Mesodermal cell (in vitro differentiated cells): ENCODE data around the gene FAM171A1.

Source experiments
- H3K27ac ChIP-seq: 2 replicates; pipeline ENCODE4 v1.7.0; 2013; ENCODE audit warnings: mild to moderate bottlenecking, low read depth, low read length, moderate library complexity; ENCODE audit not compliant: severe bottlenecking
- H3K36me3 ChIP-seq: 2 replicates; pipeline ENCODE4 v1.7.1; 2013; ENCODE audit warnings: mild to moderate bottlenecking, low read length, moderate library complexity; ENCODE audit not compliant: control insufficient read depth, insufficient read depth
- H3K4me1 ChIP-seq: one replicate; pipeline ENCODE4 v1.7.1; 2013; ENCODE audit warnings: mild to moderate bottlenecking, low read length; ENCODE audit not compliant: insufficient read depth, control insufficient read depth, poor library complexity, severe bottlenecking
- H3K4me3 ChIP-seq: 2 replicates; pipeline ENCODE4 v1.7.0; 2013; ENCODE audit warnings: low read length, control low read depth, mild to moderate bottlenecking; ENCODE audit not compliant: insufficient read depth, poor library complexity, severe bottlenecking; ENCODE audit errors: extremely low read depth
- H3K9me3 ChIP-seq: 2 replicates; pipeline ENCODE4 v1.7.1; 2013; ENCODE audit warnings: mild to moderate bottlenecking, low read length, moderate library complexity; ENCODE audit not compliant: control insufficient read depth
- WGBS, 2 experiments: methylation state at CpG; one replicate each; pipeline ENCODE4 v1.1.5; 2013; ENCODE audit warnings: missing lambda C conversion rate in 2 of 2; ENCODE audit not compliant: insufficient coverage in 2 of 2; 5-methylcytosine and 5-hydroxymethylcytosine counted together

The FAM171A1 gene

DNA sequence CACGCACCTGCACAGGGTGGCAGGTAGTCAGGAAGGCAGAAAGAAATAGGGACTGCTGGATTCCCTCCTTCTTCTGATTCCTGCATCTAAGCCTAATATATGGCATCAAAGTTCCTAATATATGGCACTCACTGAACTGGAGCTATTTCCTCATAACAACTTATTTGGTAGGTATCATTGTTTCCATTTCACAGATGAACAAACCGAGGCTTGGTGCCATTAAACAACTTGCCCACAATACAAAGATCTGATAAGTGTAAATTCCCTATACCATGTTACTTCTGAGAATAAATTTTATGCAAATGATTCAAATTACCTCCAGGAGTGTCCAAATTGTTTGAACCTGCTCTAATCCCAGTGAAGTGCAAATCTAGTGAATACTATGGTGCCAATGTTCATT is 2.1 kb upstream of the FAM171A1 start:
- Histone ChIP-seq H3K27ac (no peak overlapping the region), H3K4me3 (no peak overlapping the region), H3K9me3 (no peaks in the 10 kb centered on the region), H3K36me3 (no peaks in the 10 kb centered on the region), H3K4me1 (peaks cover 14% of the 10 kb centered on the region)
- 100% methylated on average over 1 of the region's 2 CpGs for WGBS, 2 experiments

DNA sequence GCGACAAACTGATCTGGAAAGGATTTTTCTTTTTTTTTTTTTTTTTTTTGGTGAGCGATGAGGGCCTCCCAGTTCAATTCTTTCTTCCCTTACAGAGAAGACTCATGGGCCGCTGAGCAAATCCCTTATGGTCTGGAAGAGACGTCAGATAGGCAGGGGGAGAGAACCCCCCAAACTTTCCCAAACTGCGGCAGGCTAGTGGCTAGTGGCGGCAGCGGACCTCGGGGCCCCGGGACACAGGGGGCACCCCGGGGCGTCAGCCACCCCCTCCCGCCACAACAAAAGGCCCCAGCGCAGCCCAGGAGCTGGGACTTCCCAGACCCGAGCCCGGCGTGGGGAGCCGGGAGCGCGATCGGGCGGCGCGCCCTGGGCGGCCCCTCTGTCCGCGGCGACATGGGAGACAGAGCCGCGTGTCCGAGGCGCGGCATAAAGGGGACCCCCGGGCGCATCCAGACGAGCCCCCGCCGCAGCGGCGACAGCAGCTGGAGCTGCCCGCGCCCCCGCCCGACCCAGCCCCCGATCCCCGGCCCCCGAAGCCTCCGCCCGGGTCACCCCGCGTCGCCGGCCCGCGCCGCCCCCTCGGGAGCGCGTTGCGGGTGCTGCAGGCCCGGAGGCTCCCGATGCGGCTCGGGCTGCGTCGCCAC is 755 bp downstream of the FAM171A1 start:
- H3K27ac ChIP-seq = peak overlapping the region; percentile 83
- peaks cover 17% of the 10 kb centered on the region for H3K36me3 ChIP-seq
- WGBS, 2 experiments = 0% methylated on average over 22 to 29 of the region's 65 CpGs
- H3K4me3 ChIP-seq = peak overlapping the region; percentile 75
- peaks cover 15% of the 10 kb centered on the region for H3K4me1 ChIP-seq
- H3K9me3 ChIP-seq = no peaks in the 10 kb centered on the region

DNA sequence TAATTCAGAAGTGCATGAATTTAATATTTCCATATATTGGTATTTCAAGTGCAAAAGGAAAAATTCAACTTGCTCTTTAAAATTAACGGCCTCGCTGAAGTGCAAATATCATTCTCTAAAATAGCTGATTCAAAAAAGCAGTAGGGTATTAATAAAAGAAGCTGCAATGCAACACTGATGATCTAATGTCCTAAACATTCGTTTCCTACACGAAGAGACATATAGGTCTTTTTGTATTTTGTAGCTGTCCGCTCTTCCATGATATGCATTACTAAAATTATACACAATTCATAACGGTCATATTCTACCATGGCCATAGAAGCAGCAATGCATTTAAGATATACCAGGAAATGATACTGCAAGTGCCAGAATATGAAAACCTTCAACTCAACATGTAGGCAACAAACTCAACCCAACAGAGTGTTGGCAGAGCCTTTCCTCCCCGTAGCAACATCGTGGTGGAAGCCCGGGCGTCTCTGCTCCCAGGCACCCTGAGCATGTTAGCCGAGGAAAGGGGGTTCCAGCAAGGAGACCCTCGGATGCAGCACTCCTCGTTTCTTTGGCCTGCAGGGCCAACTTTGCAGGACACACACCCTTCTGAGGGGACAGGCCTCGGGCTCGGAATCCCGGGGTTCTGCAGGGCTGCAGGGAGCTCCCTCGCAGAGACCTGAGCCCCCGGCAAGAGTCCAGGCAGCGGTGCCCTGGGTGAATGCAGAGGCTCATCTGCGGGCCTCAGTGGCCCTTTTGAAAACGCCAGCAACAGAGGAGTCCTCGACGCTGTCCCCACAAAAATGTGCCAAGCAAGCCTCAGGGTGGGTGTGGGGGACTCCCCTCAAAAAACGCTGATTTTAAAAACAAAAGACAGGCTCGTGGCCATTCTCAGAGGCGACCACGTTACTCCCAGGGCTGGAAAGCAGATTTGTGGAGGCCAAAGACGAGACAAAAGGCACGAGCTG is 1.6 kb downstream of the FAM171A1 start:
- peak overlapping the region; percentile 75 for H3K4me3 ChIP-seq
- H3K4me1 ChIP-seq = peaks cover 12% of the 10 kb centered on the region
- 7 to 16% methylated on average over 22 to 25 of the region's 29 CpGs for WGBS, 2 experiments
- H3K27ac ChIP-seq = peak overlapping the region; percentile 83
- peaks cover 25% of the 10 kb centered on the region for H3K36me3 ChIP-seq
- H3K9me3 ChIP-seq = no peaks in the 10 kb centered on the region

DNA sequence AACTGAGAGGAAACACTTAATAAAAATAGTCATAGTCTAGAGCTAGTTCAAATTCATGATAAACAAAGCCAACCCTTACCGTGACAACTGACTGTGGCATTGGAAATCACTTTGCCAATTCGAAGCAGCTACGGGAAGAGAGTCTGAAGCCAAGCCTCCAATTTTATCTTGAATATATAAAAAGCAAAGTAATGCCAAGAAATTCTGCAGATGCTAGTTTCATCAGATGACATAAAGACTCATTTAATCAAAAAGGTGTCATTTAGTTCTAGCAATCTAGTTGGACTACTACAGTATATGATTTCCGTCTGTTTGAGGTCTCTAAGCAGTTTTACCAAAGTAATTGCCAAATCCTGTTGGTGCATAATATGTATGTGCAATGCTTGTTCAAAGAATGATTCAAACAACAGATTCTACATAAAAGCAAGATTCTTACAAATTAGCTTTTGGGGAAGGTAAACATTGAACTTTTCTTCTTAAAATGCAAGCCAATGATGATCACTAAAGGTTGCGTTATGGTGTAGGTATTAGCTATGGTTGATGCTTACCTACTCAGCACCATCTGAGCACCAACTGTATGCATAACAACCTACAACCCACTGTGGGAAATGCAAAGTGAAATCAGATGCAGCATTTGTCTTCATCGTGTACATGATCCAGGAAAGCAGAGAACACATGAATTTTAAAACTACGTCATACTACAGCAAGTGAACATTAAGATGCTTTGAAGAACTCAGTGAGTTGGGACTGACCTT is 2.8 kb downstream of the FAM171A1 start:
- H3K4me1 ChIP-seq = peaks cover 12% of the 10 kb centered on the region
- H3K27ac ChIP-seq = no peak overlapping the region
- WGBS, 2 experiments = 95% methylated on average over 5 of the region's 7 CpGs; no CpG with 5 or more reads in 1 of the 2 experiments
- no peak overlapping the region for H3K4me3 ChIP-seq
- peaks cover 34% of the 10 kb centered on the region for H3K36me3 ChIP-seq
- peaks cover 5% of the 10 kb centered on the region for H3K9me3 ChIP-seq

DNA sequence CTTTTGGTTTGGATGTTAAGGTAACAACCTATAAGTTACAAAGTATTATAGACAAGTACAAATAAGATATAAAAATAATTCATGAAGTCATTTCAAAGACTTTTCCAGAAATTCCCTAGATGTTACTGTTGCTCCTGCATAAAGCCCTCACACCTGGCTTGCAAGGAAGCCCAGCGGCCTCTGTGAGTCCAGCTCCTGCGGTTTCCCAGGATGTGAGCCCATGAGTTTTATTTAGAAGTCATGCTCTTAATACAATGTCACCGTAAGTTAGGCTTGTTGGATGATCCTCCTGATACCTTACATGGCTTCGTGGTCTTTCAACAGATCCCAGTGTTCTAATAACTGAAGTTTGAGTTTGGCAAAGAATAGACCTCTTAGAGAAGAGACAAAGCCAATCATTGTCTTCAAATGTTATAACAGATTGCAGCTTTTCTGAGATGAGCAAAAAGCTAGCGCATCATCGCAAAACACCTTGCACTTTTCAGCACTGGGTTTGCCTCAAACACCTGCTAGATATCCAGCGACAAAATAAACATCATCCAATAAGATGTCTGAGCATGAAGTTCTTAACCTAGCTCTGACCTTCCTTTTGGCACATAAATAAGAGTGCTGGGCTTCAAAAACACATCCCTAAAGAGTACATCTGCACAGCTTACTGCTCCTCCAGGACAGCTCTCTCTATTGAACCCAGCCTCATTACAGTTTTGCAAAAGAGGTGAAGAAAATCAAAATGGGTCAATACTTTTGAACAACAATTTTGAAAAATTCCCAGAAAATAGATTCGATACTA is 3.6 kb downstream of the FAM171A1 start:
- 93 to 99% methylated on average over 7 to 8 of the region's 8 CpGs for WGBS, 2 experiments
- Histone ChIP-seq H3K4me3 (no peak overlapping the region), H3K36me3 (peaks cover 34% of the 10 kb centered on the region)

DNA sequence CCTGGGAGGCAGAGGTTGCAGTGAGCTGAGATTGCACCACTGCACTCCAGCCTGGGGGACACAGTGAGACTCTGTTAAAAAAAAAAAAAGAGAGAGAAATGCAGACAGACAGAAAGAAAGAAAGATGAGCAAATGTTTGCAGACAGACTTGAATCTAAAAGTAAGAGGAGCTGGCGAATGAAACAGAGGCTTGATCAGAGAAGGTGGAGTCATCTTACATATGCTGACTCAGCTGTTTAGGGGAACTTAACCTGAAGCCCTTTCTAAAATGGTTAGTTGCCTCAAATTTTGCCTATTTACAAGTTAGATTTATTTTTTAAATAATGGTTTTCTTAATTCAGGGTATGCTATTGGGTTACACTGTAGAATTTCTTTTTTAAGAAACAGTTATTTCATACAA is 5.4 kb downstream of the FAM171A1 start:
- Histone ChIP-seq H3K4me3 (no peak overlapping the region), H3K4me1 (peaks cover 12% of the 10 kb centered on the region), H3K36me3 (peaks cover 37% of the 10 kb centered on the region), H3K27ac (no peak overlapping the region), H3K9me3 (peaks cover 5% of the 10 kb centered on the region)
- WGBS, 2 experiments = 82 to 90% methylated on average over 1 of the region's 1 CpG

More for the DNA sequence above, 3.6 kb downstream of the FAM171A1 start:
- Histone ChIP-seq H3K27ac (no peak overlapping the region), H3K4me1 (peaks cover 12% of the 10 kb centered on the region), H3K9me3 (peaks cover 5% of the 10 kb centered on the region)

DNA sequence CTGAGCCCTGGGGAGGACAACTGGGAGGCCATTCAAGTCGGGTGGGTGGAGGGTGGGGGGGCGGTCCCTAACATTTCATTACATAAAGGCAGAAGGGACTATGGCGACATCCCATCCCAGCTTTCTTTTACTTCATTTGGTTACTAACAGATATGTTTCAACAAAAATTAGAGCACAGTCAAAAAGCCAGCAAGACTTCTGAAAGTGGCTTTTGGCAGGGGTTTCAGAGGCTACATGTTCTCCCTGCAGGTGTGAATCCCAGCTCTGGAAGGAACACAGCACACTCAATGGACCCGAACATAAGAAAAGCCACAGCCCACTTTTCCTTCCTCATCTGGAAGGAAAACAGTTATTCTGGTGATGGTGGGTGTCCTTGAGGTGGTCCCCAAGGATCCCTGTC is 7.1 kb downstream of the FAM171A1 start:
- Histone ChIP-seq H3K4me3 (no peak overlapping the region), H3K9me3 (peaks cover 5% of the 10 kb centered on the region), H3K27ac (no peak overlapping the region), H3K4me1 (peaks cover 12% of the 10 kb centered on the region), H3K36me3 (peaks cover 41% of the 10 kb centered on the region)
- WGBS, 2 experiments = 100% methylated on average over 1 of the region's 4 CpGs; no CpG with 5 or more reads in 1 of the 2 experiments

DNA sequence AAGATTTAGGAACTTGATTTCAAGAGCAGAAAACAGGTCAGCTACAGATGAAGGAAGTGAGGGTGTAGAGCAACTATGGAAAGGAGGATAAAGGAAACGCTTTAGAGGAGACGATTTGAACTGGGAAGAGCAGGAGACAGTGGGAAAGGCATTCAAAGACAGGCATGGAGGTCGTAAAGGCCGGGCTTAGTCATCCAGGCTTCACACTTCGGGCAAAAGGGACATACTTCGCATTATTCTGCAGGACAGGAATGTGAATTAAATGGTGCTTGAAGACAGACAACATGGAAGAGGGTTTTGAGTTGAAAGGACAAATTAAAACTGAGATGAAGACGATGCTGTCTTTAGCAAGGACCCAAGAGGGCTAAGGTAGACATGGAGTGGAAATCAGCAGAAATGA is 8.1 kb downstream of the FAM171A1 start:
- 64 to 68% methylated on average over 7 of the region's 7 CpGs for WGBS, 2 experiments
- peaks cover 42% of the 10 kb centered on the region for H3K36me3 ChIP-seq
- H3K9me3 ChIP-seq = peaks cover 5% of the 10 kb centered on the region
- H3K27ac ChIP-seq = peak overlapping the region; percentile 65
- H3K4me3 ChIP-seq = no peak overlapping the region
- peaks cover 3% of the 10 kb centered on the region for H3K4me1 ChIP-seq

DNA sequence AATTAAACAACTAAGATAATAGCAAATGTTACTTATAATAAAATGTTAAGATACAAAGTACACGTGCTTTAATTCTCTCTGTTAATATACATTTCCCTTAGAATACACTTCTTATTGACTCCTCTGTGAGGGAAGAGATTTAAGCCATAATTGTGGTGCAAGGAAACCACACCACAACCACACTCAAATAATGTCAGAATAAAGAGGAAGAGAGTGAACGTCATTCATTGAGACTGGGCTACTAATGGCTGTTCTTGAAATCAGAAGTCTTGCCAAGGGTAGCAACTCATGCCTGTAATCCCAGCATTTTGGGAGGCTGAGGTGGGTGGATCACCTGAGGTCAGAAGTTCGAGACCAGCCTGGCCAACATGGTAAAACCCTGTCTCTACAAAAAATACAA is 10.0 kb downstream of the FAM171A1 start:
- Histone ChIP-seq H3K9me3 (peaks cover 5% of the 10 kb centered on the region), H3K4me1 (peaks cover 3% of the 10 kb centered on the region), H3K36me3 (peaks cover 36% of the 10 kb centered on the region), H3K4me3 (no peak overlapping the region), H3K27ac (no peak overlapping the region)
- WGBS, 2 experiments = 75 to 100% methylated on average over 1 of the region's 3 CpGs

DNA sequence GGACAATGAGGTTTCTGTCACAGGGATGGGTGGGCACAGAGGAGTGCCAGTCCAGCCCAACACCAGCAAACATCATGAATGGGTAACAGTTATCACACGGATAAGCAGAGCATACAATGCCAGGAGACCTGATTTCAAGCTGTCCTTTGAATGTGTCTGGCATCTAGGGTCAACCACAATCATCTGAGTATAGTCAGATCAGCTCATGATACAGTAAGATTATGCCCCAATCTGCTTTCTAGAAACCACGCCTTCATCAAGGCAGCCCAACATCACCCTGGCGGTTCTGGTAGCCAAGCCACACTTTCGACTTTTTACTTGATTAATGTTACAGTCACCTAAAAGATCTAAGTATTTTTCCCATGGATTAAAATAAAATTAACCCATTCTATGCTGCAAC is 10.5 kb downstream of the FAM171A1 start:
- H3K27ac ChIP-seq = no peak overlapping the region
- no peak overlapping the region for H3K4me3 ChIP-seq
- WGBS, 2 experiments = 92 to 95% methylated on average over 4 of the region's 4 CpGs
- peaks cover 3% of the 10 kb centered on the region for H3K4me1 ChIP-seq
- H3K9me3 ChIP-seq = peaks cover 5% of the 10 kb centered on the region
- H3K36me3 ChIP-seq = peaks cover 31% of the 10 kb centered on the region
